PC-9 (cell line): ENCODE data around the gene TNPO2. TPM values are rescaled to one million over a fixed set of nuclear protein-coding genes. Genes with fewer than 3 reads are reported as not detected.

ENCODE experiments used
- BruUV-seq: library from RNA; stranded (reverse); fragments of 400-500 nt; replicated peaks from 2 replicates; lab custom pipeline; 2021; lab: Mats Ljungman, UMichigan
- CTCF ChIA-PET: fragments of 300-600 bp; sonication (Branson Sonifier 250); formaldehyde crosslinking; loops from one replicate; lab custom pipeline; 2022; ENCODE audit warnings: antibody characterized with exemption; lab: Charles Lee
- POLR2A ChIA-PET: fragments of 300-600 bp; sonication (Branson Sonifier 250); formaldehyde crosslinking; loops from one replicate; lab custom pipeline; 2022; ENCODE audit warnings: antibody characterized with exemption; ENCODE audit not compliant: unreplicated experiment; lab: Charles Lee
- DNase-seq, 2 experiments: peaks; one replicate each; pipeline versions ENCODE4 v3.0.0 to v3.0.0-alpha.2; 2015 to 2022; ENCODE audit warnings: mixed read lengths in 1 of 2
- H2AFZ ChIP-seq: fragments of 200-600 bp; sonication (generic); 2 replicates; pipeline ENCODE4 v1.8.1; 2017; ENCODE audit warnings: antibody characterized with exemption
- H3F3A ChIP-seq: fragments of 200-600 bp; sonication (generic); 2 replicates; pipeline ENCODE4 v1.8.1; 2017; ENCODE audit warnings: antibody characterized with exemption, mild to moderate bottlenecking, low read depth; ENCODE audit not compliant: insufficient read depth
- H3K27ac ChIP-seq: fragments of 200-600 bp; sonication (generic); 2 replicates; pipeline ENCODE4 v1.6.1; 2016; ENCODE audit warnings: mixed run types
- H3K27me3 ChIP-seq: fragments of 200-600 bp; sonication (generic); 2 replicates; pipeline ENCODE4 v1.6.1; 2016; ENCODE audit warnings: low read depth, mixed run types; ENCODE audit not compliant: insufficient read depth
- H3K36me3 ChIP-seq: fragments of 200-600 bp; sonication (generic); 2 replicates; pipeline ENCODE4 v1.6.1; 2016; ENCODE audit warnings: low read depth, mixed run types
- H3K4me1 ChIP-seq: fragments of 200-600 bp; sonication (generic); replicated peaks from 2 replicates; pipeline ENCODE4 v1.6.1; 2016; ENCODE audit warnings: mixed run types; ENCODE audit not compliant: insufficient read depth
- H3K4me2 ChIP-seq: fragments of 200-600 bp; sonication (generic); 2 replicates; pipeline ENCODE4 v1.6.1; 2017; ENCODE audit warnings: mixed run types
- H3K4me3 ChIP-seq: fragments of 200-600 bp; sonication (generic); 2 replicates; pipeline ENCODE4 v1.6.1; 2016; ENCODE audit warnings: mixed run types
- H3K79me2 ChIP-seq: fragments of 200-600 bp; sonication (generic); 2 replicates; pipeline ENCODE4 v1.6.1; 2017; ENCODE audit warnings: low read depth, mixed run types
- H3K9me2 ChIP-seq: fragments of 200-600 bp; sonication (generic); 2 replicates; pipeline ENCODE4 v1.8.1; 2017; ENCODE audit warnings: mild to moderate bottlenecking; ENCODE audit not compliant: insufficient read depth
- H3K9me3 ChIP-seq: fragments of 200-600 bp; sonication (generic); 2 replicates; pipeline ENCODE4 v1.8.1; 2016; ENCODE audit warnings: low read depth; ENCODE audit not compliant: insufficient read depth
- H4K20me1 ChIP-seq: fragments of 200-600 bp; sonication (generic); 2 replicates; pipeline ENCODE4 v1.8.1; 2017; ENCODE audit not compliant: insufficient read depth
- CTCF ChIP-seq: fragments of 200-600 bp; sonication (generic); conservative IDR thresholded peaks from 2 replicates; pipeline ENCODE4 v1.6.1; 2017; ENCODE audit warnings: mixed run types, antibody characterized with exemption, mild to moderate bottlenecking, moderate library complexity
- EZH2 ChIP-seq: fragments of 200-600 bp; sonication (generic); IDR thresholded peaks from 2 replicates; pipeline ENCODE4 v1.8.0; 2017; ENCODE audit warnings: antibody characterized with exemption, low read depth
- intact Hi-C: fragments of 100-400 bp; cut with micrococcal nuclease; formaldehyde crosslinking; loops from one replicate; pipeline ENCODE4 v1.10.0; 2022; ENCODE audit not compliant: unreplicated experiment
- total RNA-seq: library from RNA; stranded (reverse); gene quantifications from 2 replicates; pipeline ENCODE4 v1.2.3, GENCODE V29; 2021

TNPO2 gene
- total RNA-seq, 1 experiment from 2014 or later = 77.5 TPM

- Histone ChIP-seq H3K36me3 (peaks cover 31% of the 10 kb centered on the region), H3K4me1 (peaks cover 14% of the 10 kb centered on the region; the same call in 1 of the 2 replicates), H2AFZ (peak overlapping the region; percentile 47; the same call in 1 of the 2 replicates), H4K20me1 (peaks cover 24% of the 10 kb centered on the region; the same call in 1 of the 2 replicates), H3K4me3 (peak overlapping the region; percentile 76), H3K79me2 (peaks cover 69% of the 10 kb centered on the region), H3K27ac (peak overlapping the region; percentile 42), H3F3A (peaks cover 63% of the 10 kb centered on the region), H3K9me3 (no peaks in the 10 kb centered on the region), H3K4me2 (peak overlapping the region; percentile 100), H3K27me3 (no peaks in the 10 kb centered on the region), H3K9me2 (no peaks in the 10 kb centered on the region)
- intact Hi-C loops = no loop called here
- TF ChIP-seq CTCF = no peak
- TF ChIP-seq EZH2 = no peak
- ChIA-PET CTCF (interaction anchor here (0.6 kb wide), 2 partner anchors 38 to 1858 kb away, joined by 4 read pairs; no protein-coding TSS in a partner anchor), POLR2A (interaction anchor here (0.6 kb wide), 2 partner anchors 65 to 445 kb away, joined by 5 to 6 read pairs; no protein-coding TSS in a partner anchor)
- BruUV-seq = no TSS peak
- peak; percentile 42 to 52 for DNase-seq
Observed at GRCh38 chr19:12721656-12722565, 1.8 kb downstream of the TNPO2 start.

GRCh38 chr19:12720851-12721655, 2.7 kb downstream of the TNPO2 start:
- no peak for DNase-seq
- ChIA-PET CTCF (interaction anchor here (0.6 kb wide), 1 partner anchor 38 kb away, joined by 4 read pairs; no protein-coding TSS in a partner anchor), POLR2A (interaction anchor here (0.6 kb wide), 1 partner anchor 446 kb away, joined by 5 read pairs; no protein-coding TSS in a partner anchor)
- H3K4me1 ChIP-seq = peaks cover 14% of the 10 kb centered on the region; the same call in 1 of the 2 replicates
- BruUV-seq = no TSS peak
- intact Hi-C loops = no loop called here
- no peaks in the 10 kb centered on the region for H3K27me3 ChIP-seq
- peaks cover 64% of the 10 kb centered on the region for H3F3A ChIP-seq
- H3K27ac ChIP-seq = peak overlapping the region; percentile 42
- H4K20me1 ChIP-seq = peaks cover 31% of the 10 kb centered on the region; the same call in 1 of the 2 replicates
- H3K36me3 ChIP-seq = peaks cover 36% of the 10 kb centered on the region
- no peaks in the 10 kb centered on the region for H3K9me3 ChIP-seq
- peak overlapping the region; percentile 100 for H3K4me2 ChIP-seq
- peaks cover 77% of the 10 kb centered on the region for H3K79me2 ChIP-seq
- no peaks in the 10 kb centered on the region for H3K9me2 ChIP-seq
- peak overlapping the region; percentile 76 for H3K4me3 ChIP-seq
- TF ChIP-seq EZH2 (no peak), CTCF (no peak)
- H2AFZ ChIP-seq = 0 out of 2 replicates have a peak overlapping the region, but pooled peaks have one; percentile 47

DNA sequence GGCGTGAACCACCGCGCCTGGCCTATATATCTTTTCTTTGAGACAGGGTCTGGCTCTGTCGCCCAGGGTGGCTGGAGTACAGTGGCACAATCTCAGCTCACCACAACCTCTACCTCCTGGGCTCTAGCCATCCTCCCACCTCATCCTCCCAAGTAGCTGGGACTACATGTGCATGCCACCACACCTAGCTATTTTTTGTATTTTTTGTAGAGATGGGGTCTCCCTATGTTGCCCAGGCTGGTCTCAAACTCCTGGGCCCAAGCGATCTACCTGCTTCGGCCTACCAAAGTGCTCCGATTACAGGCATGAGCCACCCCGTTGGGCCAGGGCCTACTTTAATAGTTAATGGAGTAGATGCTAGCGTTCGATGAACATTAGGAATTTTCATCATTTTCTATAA, 3.4 kb downstream of the TNPO2 start:
- H3K36me3 ChIP-seq = peaks cover 40% of the 10 kb centered on the region
- peaks cover 14% of the 10 kb centered on the region; the same call in 1 of the 2 replicates for H3K4me1 ChIP-seq
- H2AFZ ChIP-seq = no peak overlapping the region
- H3K27ac ChIP-seq = no peak overlapping the region
- H3K4me2 ChIP-seq = peak overlapping the region; percentile 100; the same call in 1 of the 2 replicates
- POLR2A ChIA-PET = no interaction called here
- peak overlapping the region; percentile 76 for H3K4me3 ChIP-seq
- TF ChIP-seq CTCF (no peak), EZH2 (no peak)
- H3K27me3 ChIP-seq = no peaks in the 10 kb centered on the region
- no peaks in the 10 kb centered on the region for H3K9me3 ChIP-seq
- DNase-seq = no peak
- intact Hi-C loops = no loop called here
- H3F3A ChIP-seq = peaks cover 64% of the 10 kb centered on the region
- H3K79me2 ChIP-seq = peaks cover 83% of the 10 kb centered on the region
- peaks cover 33% of the 10 kb centered on the region; the same call in 1 of the 2 replicates for H4K20me1 ChIP-seq
- CTCF ChIA-PET = no interaction called here
- no peaks in the 10 kb centered on the region for H3K9me2 ChIP-seq
- BruUV-seq = no TSS peak
